ENCODE data around the gene UBR4. TPM values are rescaled to one million over a fixed set of nuclear protein-coding genes. Genes with fewer than 3 reads are reported as not detected.
"Not testable (repeated sequence)": the region's sequence is repeated elsewhere in the genome, so short reads cannot be mapped to it uniquely, and the experiment has no call there.

The UBR4 gene
- total RNA-seq, 1 donor from 2014 or later = 95.7 TPM

DNA sequence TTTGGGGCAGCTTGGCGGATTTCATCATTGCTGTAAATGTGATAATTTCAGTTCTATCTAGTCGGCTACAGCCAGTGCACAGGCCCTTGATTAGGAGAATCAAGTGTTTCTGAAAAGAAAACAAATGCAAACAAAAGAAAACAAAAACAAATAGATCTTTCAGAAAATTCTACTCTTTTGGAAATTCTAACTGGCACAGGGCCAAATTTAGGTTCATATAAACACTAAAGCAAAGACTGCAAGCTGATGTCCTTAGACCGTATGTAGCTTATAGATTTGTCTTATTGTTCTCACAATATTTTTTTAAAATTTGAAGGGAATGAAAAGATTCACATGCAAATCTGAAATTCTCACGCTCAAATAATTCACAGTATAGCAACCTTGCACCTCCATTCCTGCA is 11.2 kb downstream of the UBR4 start:
- no peak for DNase-seq (ENCODE audit: low spot score)
- intact Hi-C loops (cut with DNase I) = no loop called here

DNA sequence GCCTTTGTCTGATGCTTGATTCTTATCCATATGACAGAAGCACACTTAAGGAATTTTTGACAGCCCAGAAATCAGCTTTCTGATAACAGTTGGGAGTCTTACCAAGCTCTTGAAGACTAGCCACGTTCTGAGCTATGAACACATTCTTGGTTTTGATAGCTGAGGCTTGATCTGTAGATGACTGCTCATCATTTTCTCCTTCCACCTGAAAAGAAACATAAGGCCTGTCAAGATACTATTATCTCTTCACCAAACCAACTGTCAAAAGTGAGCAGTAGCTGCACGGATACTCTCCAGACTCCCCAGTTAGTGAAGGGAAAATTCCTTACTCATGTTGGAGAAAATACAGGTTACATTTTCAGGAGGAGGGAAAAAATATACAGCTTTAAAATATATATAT is 12.2 kb downstream of the UBR4 start:
- no peak for DNase-seq (ENCODE audit: low spot score)
- intact Hi-C loops (cut with DNase I) = no loop called here

DNA sequence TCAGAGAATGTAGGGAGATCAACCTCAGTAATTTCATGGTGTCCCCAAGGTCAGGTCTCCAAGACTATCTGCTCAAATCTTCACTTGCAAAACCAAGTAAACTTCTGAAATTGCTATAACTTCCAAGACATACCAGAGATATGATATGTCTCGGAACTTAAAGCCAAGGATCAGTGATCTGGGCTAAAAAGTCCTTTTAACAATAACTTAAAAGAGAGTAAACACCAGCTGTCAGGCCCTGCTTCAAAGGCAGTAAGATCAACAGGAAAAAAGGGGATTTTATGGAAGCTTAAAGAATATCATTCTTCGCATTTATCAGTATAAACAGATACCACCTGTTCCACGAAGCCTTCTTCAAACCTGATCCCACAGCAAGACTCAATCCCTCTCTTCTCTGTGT is 13.7 kb downstream of the UBR4 start:
- no peak for DNase-seq (ENCODE audit: low spot score)
- intact Hi-C loops (cut with DNase I) = no loop called here

DNA sequence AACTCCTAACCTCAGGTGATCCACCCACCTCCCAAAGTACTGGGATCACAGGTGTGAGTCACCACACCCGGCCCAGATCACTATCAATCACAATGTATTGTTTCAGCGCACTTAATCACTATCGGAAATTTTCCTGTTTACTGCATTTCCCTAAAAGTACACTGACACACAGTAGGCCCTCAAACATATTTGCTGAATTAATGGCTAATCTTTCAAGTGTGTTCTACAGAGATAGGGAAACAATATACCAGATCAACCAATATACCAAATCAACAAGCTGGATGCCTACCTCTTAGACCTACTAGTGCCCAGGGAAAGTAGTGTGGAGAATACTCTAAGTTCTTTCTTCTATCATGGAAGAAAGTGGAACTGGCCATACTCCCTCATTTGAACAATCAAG is 17.1 kb downstream of the UBR4 start:
- DNase-seq (ENCODE audit: low spot score) = no peak
- intact Hi-C loops (cut with DNase I) = no loop called here

DNA sequence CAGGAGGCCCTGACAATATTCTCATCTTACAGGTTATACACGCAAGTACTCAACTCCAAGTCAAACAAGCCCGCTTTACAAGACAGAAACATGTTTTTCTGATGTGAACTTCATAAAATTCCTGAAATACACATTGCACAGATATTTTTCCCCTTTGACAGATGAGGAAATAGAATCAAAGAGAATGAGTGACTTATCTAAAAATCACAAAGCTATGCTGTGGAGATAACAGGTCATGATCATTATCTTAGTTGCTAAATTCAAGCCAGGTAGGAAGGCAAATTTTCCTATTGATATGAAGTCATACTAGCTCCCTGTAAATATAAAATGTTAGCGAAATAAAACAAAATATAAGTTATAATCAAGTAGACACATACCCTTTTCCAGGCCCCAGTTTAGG is 18.3 kb downstream of the UBR4 start:
- no peak for DNase-seq (ENCODE audit: low spot score)
- intact Hi-C loops (cut with DNase I) = no loop called here

DNA sequence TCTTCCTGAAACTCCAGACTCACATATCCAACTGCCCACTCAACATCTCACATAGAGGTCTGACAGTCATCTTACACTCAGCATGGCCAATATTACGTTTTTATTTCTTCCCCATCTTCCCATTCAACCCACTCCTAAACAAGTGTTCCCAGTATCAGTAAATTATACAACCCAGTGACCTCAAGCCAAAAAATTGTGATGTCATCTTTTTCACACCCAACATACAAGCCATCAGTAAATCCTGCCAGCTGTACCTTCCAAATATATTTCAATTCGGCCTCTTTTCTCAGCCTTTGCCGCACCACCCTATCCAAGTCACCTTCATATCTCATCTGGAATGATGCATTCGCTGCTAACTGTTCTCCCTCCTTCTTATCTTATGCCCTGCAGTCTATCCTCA is 19.6 kb downstream of the UBR4 start:
- intact Hi-C loops (cut with DNase I) = no loop called here
- DNase-seq (ENCODE audit: low spot score) = no peak

DNA sequence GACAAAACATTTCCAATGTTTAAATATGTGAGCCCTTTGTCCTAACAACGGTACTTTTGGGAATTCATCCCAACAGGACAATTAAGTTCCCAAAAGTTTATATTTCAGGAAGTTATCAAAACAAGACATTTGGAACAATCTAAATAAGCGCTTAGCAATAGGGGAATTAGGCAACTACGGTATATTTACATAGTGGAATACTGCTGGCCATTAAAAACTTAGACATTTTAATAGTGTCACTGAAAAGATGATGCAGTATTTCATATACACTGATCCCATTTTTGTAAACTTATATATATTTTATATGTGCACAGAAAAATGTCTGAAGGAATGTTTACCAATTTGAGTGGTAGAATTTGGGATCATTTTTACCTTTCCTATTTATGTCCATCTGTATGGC is 20.8 kb downstream of the UBR4 start:
- no peak for DNase-seq (ENCODE audit: low spot score)
- intact Hi-C loops (cut with DNase I) = no loop called here

DNA sequence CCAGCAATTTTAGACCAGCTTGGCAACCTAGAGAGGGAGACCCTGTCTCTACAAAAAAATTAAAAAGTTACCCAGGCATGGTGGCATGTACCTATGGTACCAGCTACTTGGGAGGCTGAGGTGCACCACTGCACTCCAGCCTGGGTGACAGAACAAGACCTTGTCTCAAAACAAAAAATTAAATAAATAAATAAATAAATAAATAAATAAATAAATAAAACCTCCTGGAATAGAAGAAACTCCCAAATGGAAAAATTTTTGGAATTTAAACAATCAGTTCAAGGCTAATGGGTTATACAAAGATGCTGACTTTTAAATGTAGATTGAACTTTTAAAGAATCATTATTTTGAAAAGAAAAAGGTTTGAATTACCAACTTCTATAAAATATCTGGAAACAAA is 22.2 kb downstream of the UBR4 start:
- intact Hi-C loops (cut with DNase I) = no loop called here

DNA sequence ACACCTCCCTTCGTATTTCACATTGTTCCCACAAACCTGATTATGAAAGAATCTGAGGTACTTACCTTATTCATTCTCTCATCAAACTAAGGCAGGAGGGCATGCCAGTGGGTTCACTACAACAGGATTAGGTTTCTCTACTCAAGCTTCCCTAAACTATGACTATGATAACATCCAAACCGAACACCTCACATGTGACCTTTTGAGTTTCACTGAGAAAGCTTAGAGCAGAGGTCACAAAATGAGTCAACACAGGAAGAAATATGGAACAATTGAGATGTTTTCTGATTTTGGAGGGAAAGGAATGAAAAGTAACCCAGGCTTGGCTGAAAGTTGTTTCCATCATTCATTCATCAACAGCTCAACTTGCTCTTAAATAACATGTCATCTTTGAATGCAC is 24.1 kb downstream of the UBR4 start:
- intact Hi-C loops (cut with DNase I) = no loop called here

More for the DNA sequence above, 22.2 kb downstream of the UBR4 start:
- DNase-seq (ENCODE audit: low spot score) = no peak

DNA sequence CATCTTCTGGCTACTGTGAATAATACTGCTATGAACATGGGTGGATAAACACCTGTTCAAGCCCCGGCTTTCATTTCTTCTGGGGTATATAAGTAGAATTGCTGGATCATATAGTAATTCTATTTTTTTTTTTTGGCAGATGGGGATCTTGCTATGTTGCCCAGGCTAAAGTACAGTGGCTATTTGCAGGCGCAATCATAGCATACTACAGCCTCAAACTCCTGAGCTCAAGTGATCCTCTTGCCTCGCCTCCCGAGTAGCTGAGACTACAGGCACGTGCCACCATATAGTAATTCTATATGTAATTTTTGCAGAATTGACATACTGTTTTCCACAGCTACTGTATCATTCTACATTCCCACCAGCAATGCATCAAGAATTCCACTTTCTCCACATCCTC is 27.8 kb downstream of the UBR4 start:
- intact Hi-C loops (cut with DNase I) = no loop called here
- DNase-seq (ENCODE audit: low spot score) = no peak

More for the DNA sequence above, 24.1 kb downstream of the UBR4 start:
- no peak for DNase-seq (ENCODE audit: low spot score)

DNA sequence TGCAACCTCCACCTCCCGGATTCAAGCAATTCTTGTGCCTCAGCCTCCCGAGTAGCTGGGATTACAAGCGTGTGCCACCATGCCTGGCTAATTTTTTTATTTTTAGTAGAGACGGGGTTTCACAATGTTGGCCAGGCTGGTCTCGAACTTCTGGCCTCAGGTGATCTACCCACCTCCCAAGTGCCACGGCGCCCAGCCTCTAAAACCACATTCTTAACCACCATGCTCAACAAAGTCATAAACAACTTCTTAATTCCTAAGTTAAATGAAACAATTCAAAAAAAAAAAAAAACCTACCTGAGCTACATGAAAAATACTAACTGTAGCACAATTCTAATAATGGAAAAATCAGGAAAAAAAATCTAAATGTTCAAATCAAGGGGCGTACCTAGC is 29.8 kb downstream of the UBR4 start:
- intact Hi-C loops (cut with DNase I); DNase-seq (ENCODE audit: low spot score): not testable (repeated sequence)

DNA sequence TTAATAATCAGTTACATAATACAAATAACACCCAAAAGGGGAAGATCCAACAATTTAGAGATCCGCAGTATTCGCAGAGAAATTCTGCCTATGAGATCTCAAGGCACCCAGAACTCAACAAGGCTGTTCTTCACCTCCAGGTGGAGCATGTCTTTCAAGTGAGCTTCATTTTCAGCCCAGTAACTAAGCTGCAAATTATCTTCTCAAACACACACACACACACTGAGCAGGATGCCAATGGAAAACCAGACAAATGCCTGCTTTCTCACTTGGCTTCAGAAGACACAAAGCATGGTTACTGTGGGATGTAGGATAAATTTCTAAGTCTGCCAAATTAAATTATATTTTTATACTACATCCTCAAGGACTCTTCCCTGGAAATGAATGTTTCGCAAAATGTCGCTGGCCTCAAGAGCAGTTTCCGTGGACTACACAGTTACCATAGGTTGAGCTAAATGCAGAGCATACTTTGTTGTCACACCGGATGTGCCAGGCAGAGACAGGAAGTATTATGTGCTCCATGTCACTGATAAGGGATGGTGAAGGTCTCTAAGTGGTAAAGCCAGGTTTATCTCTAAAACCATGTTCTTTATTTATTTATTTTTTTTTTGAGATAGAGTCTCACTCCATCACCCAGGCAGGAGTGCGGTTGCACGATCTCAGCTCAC is 30.3 kb downstream of the UBR4 start:
- DNase-seq (ENCODE audit: low spot score) = no peak
- intact Hi-C loops (cut with DNase I) = loop anchor here (5.0 kb wide), 1 partner anchor 63 kb away; no protein-coding TSS in a partner anchor

DNA sequence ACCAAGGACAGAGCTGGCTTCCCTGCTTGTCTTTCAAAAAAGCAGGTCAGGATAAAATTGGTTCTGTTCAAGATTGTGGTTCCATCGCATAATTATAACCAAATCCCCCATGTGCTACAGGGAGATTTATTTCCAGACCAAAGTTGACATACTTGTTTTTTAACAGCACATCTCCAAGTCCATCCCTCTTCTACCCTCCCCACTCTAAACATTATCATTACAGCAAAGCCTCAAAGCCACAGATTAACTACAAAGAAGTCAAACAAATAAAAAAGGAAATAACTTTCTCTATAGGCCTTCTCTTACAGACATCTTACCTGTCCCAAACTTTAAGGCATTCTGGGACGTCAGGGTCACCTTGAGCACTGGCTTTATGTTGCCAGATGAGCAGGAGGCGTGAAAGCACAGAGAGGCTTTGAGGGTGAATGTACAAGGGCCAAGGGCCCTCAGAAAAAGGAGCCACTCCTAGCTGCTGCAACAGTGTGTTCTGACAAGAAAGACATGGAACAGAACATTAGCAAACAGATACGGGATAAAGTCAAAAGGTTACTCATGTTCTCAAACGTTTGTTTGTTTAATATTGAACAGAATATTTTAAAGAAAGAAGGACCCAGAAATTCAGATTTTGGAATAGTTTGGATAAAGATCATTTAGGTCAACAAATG is 31.2 kb downstream of the UBR4 start:
- DNase-seq (ENCODE audit: low spot score) = no peak
- intact Hi-C loops (cut with DNase I) = loop anchor here (5.0 kb wide), 1 partner anchor 63 kb away; no protein-coding TSS in a partner anchor

DNA sequence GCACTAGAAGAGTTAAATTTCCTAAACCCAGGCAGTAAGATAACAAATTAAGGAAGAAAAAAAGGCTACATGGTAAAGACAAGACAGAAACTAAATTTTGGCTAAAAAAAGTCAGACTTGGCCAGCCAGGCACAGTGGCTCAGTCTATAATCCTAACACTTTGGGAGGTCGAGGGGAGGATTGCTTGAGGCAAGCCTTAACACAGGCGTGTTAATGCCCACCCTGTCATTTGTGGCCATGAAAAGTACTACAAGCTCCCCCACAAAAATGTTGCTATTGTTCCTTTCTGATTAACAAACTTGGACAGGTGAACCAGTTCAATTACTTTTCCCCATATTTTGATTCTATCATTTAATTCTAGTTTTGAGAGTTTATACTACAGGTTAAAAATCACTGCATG is 32.3 kb downstream of the UBR4 start:
- intact Hi-C loops (cut with DNase I) = loop anchor here (5.0 kb wide), 1 partner anchor 64 kb away; no protein-coding TSS in a partner anchor
- no peak for DNase-seq (ENCODE audit: low spot score)

DNA sequence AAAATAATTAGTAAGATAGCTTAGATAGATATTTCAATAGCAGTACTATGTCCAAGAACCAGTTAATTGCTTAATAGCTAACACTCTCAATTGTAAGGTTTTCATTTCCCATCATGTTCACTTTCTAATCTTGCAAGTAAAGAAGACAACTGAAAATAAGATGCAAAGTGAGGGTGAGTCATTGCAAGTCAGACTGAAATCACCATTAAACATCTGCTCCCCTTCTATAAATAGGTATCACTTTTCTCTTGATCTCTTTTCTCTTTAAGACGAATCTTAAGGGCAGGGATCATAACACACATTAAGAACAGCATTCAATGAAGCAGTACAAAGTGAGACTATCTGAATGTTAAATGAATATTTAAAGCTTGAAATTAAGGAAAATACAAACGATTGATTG is 40.4 kb downstream of the UBR4 start:
- no peak for DNase-seq (ENCODE audit: low spot score)
- intact Hi-C loops (cut with DNase I) = no loop called here

DNA sequence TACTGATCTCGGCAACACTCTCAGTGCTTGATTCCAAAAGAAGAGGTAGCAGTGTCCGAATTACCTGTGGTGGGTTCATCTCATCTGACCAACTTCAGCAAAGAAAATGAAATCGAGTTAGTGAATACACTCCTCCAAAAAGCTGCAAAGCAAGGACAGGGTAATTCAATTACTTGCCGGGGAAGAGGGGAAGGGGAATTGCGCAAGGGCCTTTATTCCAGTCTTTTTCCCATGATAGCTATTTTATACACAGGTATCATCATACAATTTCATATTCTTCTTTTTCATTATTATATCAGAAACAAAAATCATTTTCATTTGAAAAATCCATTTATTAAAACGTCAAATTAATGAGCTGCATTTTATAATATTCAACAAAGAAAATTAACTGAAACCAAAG is 42.9 kb downstream of the UBR4 start:
- intact Hi-C loops (cut with DNase I) = no loop called here
- no peak for DNase-seq (ENCODE audit: low spot score)

DNA sequence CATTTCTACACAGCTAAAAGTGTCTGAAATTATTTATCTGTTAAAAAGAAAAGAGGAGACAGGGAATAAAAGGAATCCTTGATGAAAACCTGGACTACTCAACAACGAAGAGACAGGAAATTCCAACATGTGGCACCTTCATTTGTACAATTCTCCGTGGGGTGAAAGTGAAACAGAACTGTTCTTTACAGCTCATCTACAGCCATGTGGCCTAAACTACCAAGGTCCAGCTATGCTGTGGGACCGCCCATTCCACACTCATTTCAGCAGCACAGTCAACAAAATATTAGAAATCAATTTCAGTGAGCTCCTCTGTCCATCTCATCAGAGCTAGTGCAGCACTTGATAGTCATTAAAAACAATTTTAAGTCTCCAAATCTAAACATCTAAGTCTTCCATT is 44.0 kb downstream of the UBR4 start:
- DNase-seq (ENCODE audit: low spot score) = no peak
- intact Hi-C loops (cut with DNase I) = no loop called here

DNA sequence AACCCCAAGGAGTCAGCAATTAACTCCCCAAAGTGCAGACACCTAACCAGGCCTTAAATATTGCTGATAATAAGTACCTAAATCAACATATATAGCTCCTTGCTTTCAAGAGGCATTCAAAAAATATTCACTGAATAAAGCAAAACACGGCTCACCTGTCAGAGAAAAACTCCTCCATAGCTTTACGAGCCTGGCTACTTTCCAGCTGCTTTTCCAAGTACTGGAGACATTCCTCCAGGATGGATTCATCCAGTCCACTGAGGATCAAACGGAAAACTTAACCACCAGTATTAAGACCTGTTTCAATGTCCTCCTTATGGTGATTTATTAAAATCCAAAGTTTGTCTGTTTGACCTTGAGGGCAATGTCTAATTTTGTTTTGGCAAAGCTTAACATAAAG is 44.6 kb downstream of the UBR4 start:
- no peak for DNase-seq (ENCODE audit: low spot score)
- intact Hi-C loops (cut with DNase I) = no loop called here

DNA sequence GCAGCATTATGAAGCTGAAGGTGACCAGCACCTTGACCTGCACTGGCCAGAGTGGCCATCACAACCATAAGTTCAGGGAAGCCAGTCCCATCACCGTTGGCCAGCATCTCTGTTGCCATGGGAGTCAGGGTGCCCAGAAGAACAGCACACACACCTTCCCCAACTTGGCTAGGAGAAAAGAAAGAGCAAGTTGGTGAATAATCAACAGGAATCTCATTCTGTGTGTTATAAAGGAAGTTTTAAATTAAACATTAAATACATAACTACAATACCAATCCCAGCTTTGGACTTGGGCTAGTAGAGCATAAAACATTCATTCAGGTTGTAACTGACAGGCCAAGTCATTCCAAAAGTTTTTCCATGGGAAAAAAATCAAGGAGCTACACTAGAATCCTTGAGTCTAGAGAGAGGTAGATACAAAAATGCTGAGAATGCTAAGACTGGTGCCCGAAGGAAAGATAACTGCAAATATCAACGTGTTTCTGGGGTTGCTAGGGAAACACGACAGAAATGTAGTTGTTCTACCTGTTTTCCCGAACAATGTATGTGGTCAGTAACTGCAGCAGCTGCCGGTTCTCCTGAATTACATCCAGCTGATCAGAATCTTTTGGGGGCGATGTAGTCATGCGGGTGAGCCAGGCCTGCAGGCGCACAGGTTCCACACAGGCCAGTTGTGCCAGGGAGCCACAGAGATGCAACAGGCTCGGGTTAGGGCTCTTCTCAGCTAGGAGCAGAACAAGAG is 45.6 kb downstream of the UBR4 start:
- DNase-seq (ENCODE audit: low spot score) = no peak
- intact Hi-C loops (cut with DNase I) = no loop called here

DNA sequence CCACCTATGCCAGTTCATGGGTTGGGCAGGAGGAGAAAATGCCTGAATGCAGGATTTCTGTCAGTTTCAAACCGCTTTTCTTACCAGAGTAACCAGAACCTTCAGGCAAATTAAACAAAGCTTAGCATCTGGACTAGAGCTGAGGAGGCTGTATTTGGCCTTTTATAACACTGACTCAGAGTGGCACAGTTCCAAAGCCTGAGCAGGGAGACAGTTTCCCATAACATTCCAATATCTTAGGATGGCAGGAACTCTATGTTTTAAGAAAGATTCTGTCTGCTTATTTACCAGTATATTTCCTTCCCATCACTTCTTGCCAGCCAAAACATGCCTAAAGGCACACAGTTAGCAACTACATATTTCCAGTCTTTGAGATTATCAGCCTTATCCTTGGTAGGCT is 46.8 kb downstream of the UBR4 start:
- intact Hi-C loops (cut with DNase I) = no loop called here
- DNase-seq (ENCODE audit: low spot score) = no peak

DNA sequence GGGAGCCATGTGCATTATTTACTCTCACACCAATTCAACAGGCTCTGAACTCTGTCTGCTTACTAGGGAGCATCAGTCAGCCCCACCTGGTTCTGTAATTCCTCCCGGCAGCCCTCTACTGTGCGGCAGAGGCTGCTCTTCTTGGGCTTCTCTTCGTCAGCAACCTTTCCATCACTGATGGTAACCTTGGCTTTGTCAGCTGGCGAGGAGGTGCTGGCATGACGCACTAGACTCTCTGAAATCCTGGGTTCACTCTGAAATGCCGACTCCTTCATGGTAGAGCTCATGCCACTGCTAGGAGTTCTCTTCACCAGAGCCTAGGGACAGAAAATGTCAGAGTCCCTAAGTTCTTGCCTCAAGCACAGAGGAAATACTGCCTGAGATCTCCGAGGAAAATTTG is 49.2 kb downstream of the UBR4 start:
- DNase-seq (ENCODE audit: low spot score) = no peak
- intact Hi-C loops (cut with DNase I) = no loop called here

All from cardiac septum (tissue), 1 donor.